ENCODE measurements around the gene TMEM9.

GRCh38 chr1:201164645-201165044 lies 10.4 kb upstream of the TMEM9 start:
- TF ChIP-seq CTCF (IDR thresholded peaks at IDR 0.05; ENCODE audit: poor library complexity) (no peak), EZH2phosphoT487 (IDR thresholded peaks at IDR 0.05; ENCODE audit: low read depth, severe bottlenecking, unreplicated experiment) (no peak)
